ENCODE measurements around the gene SMG7. TPM values are rescaled to one million over a fixed set of nuclear protein-coding genes. Genes with fewer than 3 reads are reported as not detected.

SMG7 gene
- total and polyA plus RNA-seq, 2 donors = 23.6 to 47.5 TPM

DNA sequence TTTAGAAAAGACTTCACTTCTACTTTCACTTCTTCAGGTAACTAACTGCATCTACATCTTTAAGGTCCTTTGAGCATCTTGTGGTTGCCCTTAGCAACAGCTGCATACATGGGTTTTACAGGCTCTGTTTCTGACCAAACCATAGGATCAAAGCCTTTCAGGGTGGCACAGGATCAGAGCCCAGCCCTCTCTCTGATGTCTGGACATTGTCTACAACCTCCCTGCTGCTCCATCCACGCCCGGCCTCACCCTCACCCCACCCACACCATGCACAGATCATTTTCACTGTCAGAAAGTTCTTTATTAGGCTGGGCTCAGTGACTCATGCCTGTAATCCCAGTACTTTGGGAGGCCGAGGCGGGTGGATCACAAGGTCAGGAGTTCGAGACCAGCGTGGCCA is 112.7 kb downstream of the SMG7 start:
- no peak for DNase-seq (ENCODE audit: extremely low spot score)
- no peaks in the 10 kb centered on the region for H3K4me1 ChIP-seq (ENCODE audit: insufficient read depth)
- H3K27ac ChIP-seq (ENCODE audit: low read depth) = no peak overlapping the region
- no peaks in the 10 kb centered on the region for H3K36me3 ChIP-seq (ENCODE audit: insufficient read depth)
- 65% methylated on average over 6 of the region's 6 CpGs for WGBS
- no peak overlapping the region for H3K4me3 ChIP-seq (ENCODE audit: low read depth, low read length)

DNA sequence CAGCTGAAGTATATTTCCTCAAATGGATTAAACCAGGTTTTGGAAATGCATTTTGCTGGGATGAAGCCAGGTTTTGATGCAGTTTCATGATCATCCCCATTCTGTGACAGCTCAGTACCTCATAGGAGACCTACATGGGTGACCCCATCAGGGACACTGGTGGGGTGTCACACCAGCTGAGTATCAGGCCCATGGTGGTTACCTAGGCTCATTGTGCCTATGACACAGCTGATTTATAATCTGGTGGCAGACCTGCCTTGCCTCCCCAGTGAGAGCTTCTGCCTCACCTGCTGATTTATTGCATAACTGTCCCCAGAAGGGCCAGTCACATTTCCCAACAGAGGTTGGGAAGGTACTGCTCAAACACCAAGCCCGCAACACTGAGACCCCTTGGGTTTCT is 114.2 kb downstream of the SMG7 start:
- WGBS = 98% methylated on average over 1 of the region's 1 CpG
- no peaks in the 10 kb centered on the region for H3K4me1 ChIP-seq (ENCODE audit: insufficient read depth)
- H3K36me3 ChIP-seq (ENCODE audit: insufficient read depth) = no peaks in the 10 kb centered on the region
- DNase-seq (ENCODE audit: extremely low spot score) = no peak
- no peak overlapping the region for H3K27ac ChIP-seq (ENCODE audit: low read depth)
- no peak overlapping the region for H3K4me3 ChIP-seq (ENCODE audit: low read depth, low read length)

DNA sequence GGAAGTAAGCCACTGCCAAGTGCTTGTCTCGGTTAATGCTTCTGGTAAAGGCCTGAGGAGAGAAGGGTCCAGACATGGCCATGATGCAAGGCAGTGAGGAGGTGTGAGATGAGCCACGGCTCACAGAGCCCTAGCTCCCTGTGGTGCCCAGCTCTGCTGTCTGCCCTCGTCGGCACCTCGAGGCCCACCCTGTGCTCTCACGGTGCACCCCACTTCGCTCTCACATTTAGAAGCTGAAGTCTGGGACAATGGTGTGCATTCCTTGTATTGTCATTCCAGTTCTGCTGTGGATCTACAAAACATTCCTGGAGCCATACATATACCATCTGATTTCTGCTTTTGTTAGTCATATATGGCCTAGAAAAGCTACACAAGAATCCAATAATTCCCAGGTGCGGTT is 114.6 kb downstream of the SMG7 start:
- 90% methylated on average over 8 of the region's 8 CpGs for WGBS
- H3K4me3 ChIP-seq (ENCODE audit: low read depth, low read length) = no peak overlapping the region
- DNase-seq (ENCODE audit: extremely low spot score) = no peak
- no peak overlapping the region for H3K27ac ChIP-seq (ENCODE audit: low read depth)
- no peaks in the 10 kb centered on the region for H3K36me3 ChIP-seq (ENCODE audit: insufficient read depth)
- no peaks in the 10 kb centered on the region for H3K4me1 ChIP-seq (ENCODE audit: insufficient read depth)

DNA sequence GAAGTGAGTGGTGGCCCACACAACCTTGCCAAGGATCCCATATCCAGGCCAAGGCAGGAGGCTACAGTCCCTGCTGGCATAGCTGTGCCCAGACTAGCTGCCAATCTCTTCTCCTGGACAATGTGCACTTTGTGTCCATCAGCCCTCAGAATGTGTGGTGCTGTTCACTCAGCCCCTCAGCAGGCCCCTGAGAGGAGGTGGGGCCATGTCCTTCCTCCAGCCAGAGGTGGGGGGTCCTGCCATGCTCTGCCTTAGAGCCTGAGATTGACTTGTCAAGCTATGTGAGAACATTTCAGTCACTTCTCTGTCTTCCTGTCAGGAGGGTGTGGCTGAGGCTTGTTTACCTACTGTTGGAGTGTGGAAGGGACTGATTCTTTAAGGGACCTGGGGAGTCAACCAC is 116.5 kb downstream of the SMG7 start:
- H3K4me1 ChIP-seq (ENCODE audit: insufficient read depth) = no peaks in the 10 kb centered on the region
- H3K27ac ChIP-seq (ENCODE audit: low read depth) = no peak overlapping the region
- H3K36me3 ChIP-seq (ENCODE audit: insufficient read depth) = no peaks in the 10 kb centered on the region
- DNase-seq (ENCODE audit: extremely low spot score) = no peak
- H3K4me3 ChIP-seq (ENCODE audit: low read depth, low read length) = no peak overlapping the region

DNA sequence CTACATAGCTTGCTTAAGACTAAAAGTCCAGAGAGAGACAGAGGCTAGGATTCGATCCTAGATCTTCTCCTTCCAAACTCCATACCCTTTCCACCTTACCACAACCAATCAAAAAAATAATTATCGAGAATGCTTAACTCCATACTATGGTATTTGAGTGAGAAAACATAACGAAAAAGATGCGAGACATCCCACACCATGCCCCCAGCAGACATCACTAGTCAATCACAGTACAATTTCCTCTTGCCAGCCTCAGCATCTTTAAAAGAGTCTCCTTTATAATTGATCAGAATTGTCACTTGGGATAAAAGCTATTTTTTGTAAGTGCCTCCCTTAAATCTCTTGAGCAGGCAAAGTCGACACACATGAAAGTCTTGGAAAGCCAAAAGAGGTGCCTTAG is 117.1 kb downstream of the SMG7 start:
- H3K4me1 ChIP-seq (ENCODE audit: insufficient read depth) = no peaks in the 10 kb centered on the region
- no peak overlapping the region for H3K4me3 ChIP-seq (ENCODE audit: low read depth, low read length)
- no peaks in the 10 kb centered on the region for H3K36me3 ChIP-seq (ENCODE audit: insufficient read depth)
- H3K27ac ChIP-seq (ENCODE audit: low read depth) = no peak overlapping the region
- WGBS = 90% methylated on average over 5 of the region's 5 CpGs
- DNase-seq (ENCODE audit: extremely low spot score) = no peak

DNA sequence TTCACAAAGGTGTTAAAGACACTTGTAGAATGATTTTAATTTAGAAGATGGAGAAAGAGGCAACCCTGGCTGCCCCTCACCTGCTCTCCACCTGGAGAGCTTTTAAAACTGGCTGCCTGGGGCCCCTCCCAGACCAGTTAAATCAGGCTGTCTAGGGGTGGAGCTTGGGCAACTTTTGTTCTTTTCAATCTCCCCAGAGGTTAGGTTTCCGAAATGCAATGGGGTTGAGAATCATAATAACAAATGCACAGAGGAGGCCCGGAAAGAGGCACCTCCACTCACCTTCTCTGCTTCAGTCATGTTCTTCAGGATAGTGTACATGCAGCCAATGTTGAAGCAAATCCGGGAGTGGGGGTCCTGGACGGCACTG is 117.6 kb downstream of the SMG7 start:
- H3K4me3 ChIP-seq (ENCODE audit: low read depth, low read length) = no peak overlapping the region
- no peak overlapping the region for H3K27ac ChIP-seq (ENCODE audit: low read depth)

DNA sequence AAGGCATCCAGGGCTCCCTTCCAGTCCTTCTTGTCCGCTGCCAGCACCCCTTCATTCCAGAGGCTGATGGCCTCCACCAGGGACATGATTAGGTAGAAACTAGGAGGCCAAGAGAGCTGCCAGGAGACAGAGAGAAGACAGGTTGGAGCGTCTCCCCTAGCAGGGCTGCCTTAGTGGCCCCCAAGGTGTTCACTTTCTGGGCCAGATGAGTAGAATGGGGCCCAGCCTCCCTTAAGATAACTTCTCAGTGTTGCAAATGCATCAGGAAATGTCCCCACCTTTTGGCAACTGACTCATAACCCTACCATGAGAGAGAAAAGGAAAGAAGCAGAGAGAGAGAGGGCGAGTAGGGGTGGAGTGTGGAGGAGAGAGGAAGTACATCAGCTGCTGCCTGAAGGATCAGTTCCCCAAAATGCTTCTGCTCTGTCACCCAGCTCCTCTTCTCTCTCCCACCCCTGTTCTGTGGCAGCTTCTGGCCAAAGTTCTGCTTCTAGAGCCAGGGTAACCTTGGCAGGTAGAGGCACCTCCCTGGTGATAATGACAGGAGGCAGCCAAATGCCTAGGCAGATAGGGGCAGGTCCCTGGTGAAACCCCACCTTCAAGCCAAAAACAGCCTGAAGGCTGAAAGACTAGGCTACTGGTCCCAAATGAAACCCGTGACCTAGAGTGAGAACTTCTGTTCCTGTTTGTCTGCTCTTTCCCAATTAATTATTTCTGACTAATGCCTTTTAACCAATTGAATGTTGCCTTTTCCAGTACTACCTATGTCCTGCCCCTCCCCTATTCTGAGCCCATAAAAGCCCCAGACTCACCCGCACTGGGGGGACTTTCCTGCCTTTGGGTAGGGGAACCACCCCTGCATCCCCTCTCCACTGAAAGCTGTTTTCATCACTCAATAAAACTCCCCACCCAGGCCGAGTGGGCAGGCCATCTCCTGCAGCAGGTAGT is 118.2 kb downstream of the SMG7 start, which contains the start of gene NCF2:
Gene NCF2, minus strand, starts transcription at position 216 of the 948 bp plus-strand sequence. Its CDS starts 130 bp downstream, at position 86.
- Histone ChIP-seq H3K36me3 (ENCODE audit: insufficient read depth) (no peaks in the 10 kb centered on the region), H3K4me1 (ENCODE audit: insufficient read depth) (no peaks in the 10 kb centered on the region), H3K4me3 (ENCODE audit: low read depth, low read length) (no peak within 1 kb of the TSS), H3K27ac (ENCODE audit: low read depth) (no peak within 1 kb of the TSS)
- 78% methylated on average over 6 of the region's 6 CpGs for WGBS
- DNase-seq (ENCODE audit: extremely low spot score) = no peak

More for the DNA sequence above, 117.6 kb downstream of the SMG7 start:
- H3K36me3 ChIP-seq (ENCODE audit: insufficient read depth) = no peaks in the 10 kb centered on the region
- no peaks in the 10 kb centered on the region for H3K4me1 ChIP-seq (ENCODE audit: insufficient read depth)
- DNase-seq (ENCODE audit: extremely low spot score) = no peak
- 85% methylated on average over 4 of the region's 4 CpGs for whole genome bisulfite sequencing

DNA sequence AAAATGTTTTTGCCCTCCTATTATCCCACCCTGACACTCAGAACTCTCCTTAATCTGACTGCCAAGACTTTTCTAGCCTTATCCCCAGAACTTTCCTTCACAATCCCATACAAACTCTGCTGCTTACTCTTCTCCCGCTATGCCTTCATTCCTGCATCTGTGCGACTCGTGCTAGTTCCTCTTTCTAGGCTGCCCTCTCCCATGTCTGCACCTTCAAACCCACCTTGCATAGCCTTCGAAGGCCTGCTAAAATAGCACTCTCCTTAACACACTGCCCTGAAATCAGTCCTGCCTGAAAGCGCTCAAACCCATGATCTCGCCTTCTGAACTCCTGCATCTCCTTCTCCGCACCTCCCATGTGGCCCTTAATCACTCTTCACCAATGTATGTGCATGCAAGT is 120.4 kb downstream of the SMG7 start:
- Histone ChIP-seq H3K27ac (ENCODE audit: low read depth) (no peak overlapping the region), H3K4me3 (ENCODE audit: low read depth, low read length) (no peak overlapping the region), H3K36me3 (ENCODE audit: insufficient read depth) (no peaks in the 10 kb centered on the region), H3K4me1 (ENCODE audit: insufficient read depth) (no peaks in the 10 kb centered on the region)
- 91% methylated on average over 7 of the region's 7 CpGs for WGBS
- no peak for DNase-seq (ENCODE audit: extremely low spot score)

DNA sequence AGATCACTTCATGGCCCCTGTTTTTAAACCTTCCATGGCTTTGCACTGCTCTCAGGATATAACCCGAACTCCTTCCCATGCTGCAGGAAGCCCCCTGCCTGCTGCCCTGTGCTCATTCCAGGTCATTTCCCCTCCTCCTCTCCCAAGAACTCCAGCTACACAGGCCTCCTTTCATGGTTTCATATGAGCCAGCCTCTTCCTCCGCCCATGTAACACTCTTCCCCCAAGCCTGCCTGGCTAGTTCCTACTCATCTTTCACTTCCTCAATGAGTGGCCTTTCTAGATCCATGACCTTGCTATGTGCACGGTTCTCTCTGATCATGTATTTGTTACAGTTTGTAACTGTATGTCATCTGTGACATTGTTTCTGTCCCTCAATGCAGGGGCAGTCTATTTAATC is 121.1 kb downstream of the SMG7 start:
- no peak for DNase-seq (ENCODE audit: extremely low spot score)
- WGBS = 69% methylated on average over 3 of the region's 3 CpGs
- Histone ChIP-seq H3K4me1 (ENCODE audit: insufficient read depth) (no peaks in the 10 kb centered on the region), H3K27ac (ENCODE audit: low read depth) (no peak overlapping the region), H3K4me3 (ENCODE audit: low read depth, low read length) (no peak overlapping the region), H3K36me3 (ENCODE audit: insufficient read depth) (no peaks in the 10 kb centered on the region)

DNA sequence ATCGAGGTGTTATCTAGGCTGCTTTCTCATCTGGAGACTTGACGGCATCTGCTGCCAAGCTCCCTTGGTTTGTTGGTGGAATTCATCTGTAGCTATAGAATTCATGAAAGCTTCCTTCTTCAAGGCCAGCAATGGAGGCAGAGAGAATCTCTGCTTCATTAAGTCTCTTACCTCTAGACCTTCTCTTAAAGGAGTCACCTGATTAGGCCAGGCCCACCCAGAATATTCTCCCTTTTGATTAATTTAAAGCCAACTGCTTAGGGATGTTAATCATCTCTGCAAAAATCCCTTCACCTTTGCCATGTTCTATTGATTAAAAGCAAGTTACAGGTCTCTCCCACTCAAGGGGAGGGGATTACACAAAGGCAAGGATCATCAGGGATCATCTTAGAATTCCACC is 123.2 kb downstream of the SMG7 start:
- no peaks in the 10 kb centered on the region for H3K4me1 ChIP-seq (ENCODE audit: insufficient read depth)
- no peak overlapping the region for H3K4me3 ChIP-seq (ENCODE audit: low read depth, low read length)
- DNase-seq (ENCODE audit: extremely low spot score) = no peak
- 95% methylated on average over 2 of the region's 2 CpGs for WGBS
- H3K36me3 ChIP-seq (ENCODE audit: insufficient read depth) = no peaks in the 10 kb centered on the region
- H3K27ac ChIP-seq (ENCODE audit: low read depth) = no peak overlapping the region

DNA sequence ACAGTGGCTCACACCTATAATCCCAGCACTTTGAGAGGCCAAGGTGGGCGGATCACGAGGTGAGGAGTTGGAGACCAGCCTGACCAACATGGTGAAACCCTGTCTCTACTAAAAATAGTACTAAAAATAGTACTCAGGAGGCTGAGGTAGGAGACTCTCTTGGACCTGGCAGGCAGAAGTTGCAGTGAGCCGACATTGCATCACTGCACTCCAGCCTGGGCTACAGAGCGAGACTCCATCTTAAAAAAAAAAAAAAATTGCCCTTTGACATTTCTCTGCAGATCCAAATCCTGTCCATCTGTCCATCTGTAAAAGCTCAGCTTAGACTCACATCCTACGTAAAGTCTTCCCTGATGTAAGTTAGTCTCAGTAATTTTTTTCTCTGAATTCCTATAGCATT is 124.2 kb downstream of the SMG7 start:
- Histone ChIP-seq H3K36me3 (ENCODE audit: insufficient read depth) (no peaks in the 10 kb centered on the region), H3K4me3 (ENCODE audit: low read depth, low read length) (no peak overlapping the region), H3K27ac (ENCODE audit: low read depth) (no peak overlapping the region), H3K4me1 (ENCODE audit: insufficient read depth) (no peaks in the 10 kb centered on the region)
- no peak for DNase-seq (ENCODE audit: extremely low spot score)
- 86% methylated on average over 5 of the region's 5 CpGs for WGBS

DNA sequence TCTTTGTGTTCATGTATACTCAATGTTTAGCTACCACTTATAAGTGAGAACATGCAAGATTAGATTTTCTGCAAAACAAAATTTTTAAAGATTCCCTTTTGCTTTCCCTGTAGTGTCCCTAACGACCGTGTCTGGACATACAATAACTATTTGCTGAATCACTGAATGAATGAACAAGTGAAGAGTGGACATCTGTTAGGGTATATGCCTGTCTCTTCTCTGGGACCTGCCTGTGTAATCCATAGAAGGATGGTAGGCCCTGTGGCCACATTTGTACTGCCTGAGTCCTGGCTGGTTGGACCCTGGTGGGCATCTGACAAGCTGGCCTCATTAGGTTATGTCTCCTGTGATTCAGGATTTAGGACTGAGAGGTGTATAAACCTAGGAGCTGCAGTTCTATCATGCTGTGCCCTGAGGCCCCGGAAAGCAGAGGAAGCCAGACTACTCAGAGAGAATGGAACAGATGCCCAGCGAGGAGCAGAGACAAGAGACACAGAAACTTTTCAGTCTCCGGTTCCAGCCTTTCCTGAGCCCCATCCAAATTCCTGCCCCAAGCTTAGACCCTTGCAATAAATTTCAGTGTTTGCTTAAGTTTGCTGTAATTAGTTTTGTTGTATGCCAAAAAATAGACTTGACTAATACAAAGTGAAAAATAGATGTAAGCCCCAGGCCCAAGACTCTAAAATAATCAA is 125.5 kb downstream of the SMG7 start:
- H3K36me3 ChIP-seq (ENCODE audit: insufficient read depth) = no peaks in the 10 kb centered on the region
- 60% methylated on average over 5 of the region's 5 CpGs for WGBS
- no peak overlapping the region for H3K27ac ChIP-seq (ENCODE audit: low read depth)
- no peaks in the 10 kb centered on the region for H3K4me1 ChIP-seq (ENCODE audit: insufficient read depth)
- no peak overlapping the region for H3K4me3 ChIP-seq (ENCODE audit: low read depth, low read length)
- DNase-seq (ENCODE audit: extremely low spot score) = no peak

DNA sequence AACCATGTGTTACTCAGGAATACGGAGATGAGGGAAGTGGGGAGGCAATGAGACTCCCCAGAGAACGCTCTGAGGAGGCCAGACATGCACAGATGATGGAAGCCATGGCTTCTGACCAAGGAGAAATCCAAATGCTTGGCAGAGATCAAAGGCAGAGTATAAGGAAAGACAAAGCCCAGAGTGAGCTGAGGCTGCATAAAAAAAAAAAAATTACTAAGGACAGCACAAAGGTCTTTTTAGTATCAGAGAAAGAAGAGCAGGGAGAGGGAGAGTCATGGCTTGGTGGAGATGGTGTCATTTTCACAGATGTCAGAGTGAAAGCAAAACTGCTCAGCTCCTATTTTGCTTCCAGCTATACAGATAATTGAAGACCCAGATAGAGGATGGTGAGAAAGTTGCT is 126.1 kb downstream of the SMG7 start:
- no peaks in the 10 kb centered on the region for H3K4me1 ChIP-seq (ENCODE audit: insufficient read depth)
- no peak overlapping the region for H3K4me3 ChIP-seq (ENCODE audit: low read depth, low read length)
- no peaks in the 10 kb centered on the region for H3K36me3 ChIP-seq (ENCODE audit: insufficient read depth)
- WGBS = 36% methylated on average over 2 of the region's 2 CpGs
- no peak for DNase-seq (ENCODE audit: extremely low spot score)
- no peak overlapping the region for H3K27ac ChIP-seq (ENCODE audit: low read depth)

DNA sequence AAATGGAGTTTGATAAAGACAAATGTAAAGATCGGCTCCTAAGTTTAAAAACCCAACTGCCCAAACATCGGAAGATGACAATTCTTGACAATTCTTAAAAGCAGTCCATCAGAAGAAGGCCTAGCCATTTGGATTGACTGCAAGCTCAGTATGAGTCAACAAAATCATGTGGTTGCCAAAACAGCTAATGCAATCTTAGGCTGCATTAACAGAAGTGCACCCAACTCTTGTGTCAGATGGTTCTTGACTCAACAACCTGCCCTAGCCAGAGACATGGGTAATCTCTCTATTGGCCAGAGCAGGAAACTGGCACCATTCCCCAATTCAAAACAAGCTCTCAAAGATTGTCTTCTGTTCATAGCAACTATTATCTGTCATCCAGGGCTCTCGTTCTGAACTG is 127.8 kb downstream of the SMG7 start:
- Histone ChIP-seq H3K27ac (ENCODE audit: low read depth) (no peak overlapping the region), H3K4me1 (ENCODE audit: insufficient read depth) (no peaks in the 10 kb centered on the region), H3K36me3 (ENCODE audit: insufficient read depth) (no peaks in the 10 kb centered on the region), H3K4me3 (ENCODE audit: low read depth, low read length) (no peak overlapping the region)
- no peak for DNase-seq (ENCODE audit: extremely low spot score)
- 82% methylated on average over 3 of the region's 3 CpGs for WGBS
